Stimulated activated CD8-positive, alpha-beta memory T cell treated with anti-CD3 and anti-CD28 coated beads, Interleukin-12 subunit alpha, Interleukin-12 subunit beta, amount 100 ng/mL, for 4 hours (primary cell): ENCODE data around the gene EYS.

Experiments
- DNase-seq: peaks from one replicate; pipeline ENCODE4 v3.0.0-alpha.2; 2020; ENCODE audit warnings: low read depth

The EYS gene

GRCh38 chr6:65707126-65707826, at the start of gene EYS:
Gene EYS (minus strand): TSS chr6:65707226. CDS start chr6:65495410, 211,816 bp downstream.
- no peak for DNase-seq

DNA sequence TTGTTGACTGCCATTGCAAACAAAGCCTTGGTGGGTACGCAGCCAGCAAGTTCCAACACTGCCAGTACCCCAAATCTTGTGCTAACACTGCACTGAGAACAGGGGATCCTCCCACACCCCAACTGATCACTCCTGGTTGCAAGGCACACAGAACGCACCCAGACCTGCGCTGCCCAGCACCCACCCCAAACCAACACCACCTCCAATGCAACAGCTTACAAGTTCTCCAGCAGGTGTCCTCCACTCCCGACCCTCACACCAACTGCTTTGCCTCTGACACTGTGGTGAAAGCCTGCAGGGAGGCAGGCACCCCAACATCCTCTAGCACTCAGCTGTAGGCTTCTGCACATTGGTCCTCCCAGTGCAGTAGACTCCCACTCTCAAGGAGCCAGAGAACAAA, 39.3 kb upstream of the EYS start:
- no peak for DNase-seq

GRCh38 chr6:65745614-65746013, 38.6 kb upstream of the EYS start:
- DNase-seq: no peak

GRCh38 chr6:65728879-65729479, 22.0 kb upstream of the EYS start:
- no peak for DNase-seq

DNA sequence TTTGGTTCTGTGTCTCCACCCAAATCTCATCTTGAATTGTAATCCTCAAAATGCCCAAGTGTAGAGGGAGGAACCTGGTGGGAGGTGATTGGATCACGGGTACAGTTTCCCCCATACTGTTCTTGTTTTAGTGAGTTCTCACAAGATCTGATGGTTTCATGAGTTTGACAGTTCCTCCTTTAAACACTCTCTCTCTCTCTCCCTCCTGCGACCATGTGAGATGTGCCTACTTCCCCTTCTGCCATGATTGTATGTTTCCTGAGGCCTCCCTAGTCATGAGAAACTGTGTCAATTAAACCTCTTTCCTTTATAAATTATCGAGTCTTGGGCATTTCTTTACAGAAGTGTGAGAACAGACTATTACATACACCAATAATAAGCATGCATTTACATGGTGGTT, 12.1 kb upstream of the EYS start:
- DNase-seq: no peak

GRCh38 chr6:65711531-65711930, 4.5 kb upstream of the EYS start:
- DNase-seq: no peak

DNA sequence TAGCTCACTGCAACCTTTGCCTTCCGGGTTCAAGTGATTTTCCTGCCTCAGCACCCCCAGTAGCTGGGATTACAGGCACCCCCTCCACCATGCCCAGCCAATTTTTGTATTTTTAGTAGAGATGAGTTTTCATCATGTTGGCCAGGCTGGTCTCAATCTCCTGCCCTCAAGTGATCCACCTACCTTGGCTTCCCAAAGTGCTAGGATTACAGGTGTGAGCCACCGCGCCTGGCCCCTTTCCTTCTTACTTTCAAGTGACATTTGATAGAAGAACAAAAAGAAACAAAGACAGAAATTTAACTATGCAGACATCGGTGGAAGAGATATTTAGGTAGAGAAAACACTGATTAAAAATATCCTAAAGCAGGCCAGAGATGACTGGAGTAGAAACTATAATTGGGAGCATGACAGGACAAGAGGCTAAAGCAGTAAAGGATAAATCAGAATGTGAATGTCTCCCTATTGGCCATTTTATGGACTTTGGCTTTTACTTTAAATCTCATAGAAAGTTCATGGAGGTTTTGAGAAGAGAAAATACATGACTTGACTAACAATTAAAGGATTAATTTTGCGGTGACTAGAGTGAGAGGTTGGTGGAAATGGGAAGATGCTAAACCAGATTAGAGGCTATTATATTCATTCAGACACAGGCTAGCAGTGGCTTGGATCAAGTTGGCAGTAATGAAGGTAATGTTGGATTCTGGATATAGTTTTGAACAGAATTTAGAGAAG, 2.2 kb upstream of the EYS start:
- DNase-seq: no peak

GRCh38 chr6:65708162-65708561, 1.1 kb upstream of the EYS start:
- DNase-seq: no peak

DNA sequence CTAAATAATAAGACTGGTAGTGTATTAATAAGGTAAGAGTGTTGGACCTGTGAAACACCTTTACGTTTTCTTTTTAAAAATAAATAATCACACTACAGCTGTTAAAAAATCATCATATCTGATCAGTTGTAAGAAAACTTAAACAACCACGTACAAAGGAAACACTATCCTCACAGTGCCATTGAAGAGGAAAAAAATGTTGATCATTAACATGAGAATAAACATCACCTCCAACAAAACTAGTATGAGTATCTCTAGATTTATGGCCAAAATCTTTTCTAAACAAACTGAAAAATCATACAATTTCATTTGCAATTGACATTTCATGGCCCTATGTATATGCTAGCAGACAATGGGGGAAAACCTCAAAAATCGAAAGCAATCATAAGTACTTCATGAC, 590 bp downstream of the EYS start:
- DNase-seq: no peak

- DNase-seq: no peak
These were observed 5.7 kb downstream of the EYS start for GRCh38 chr6:65701325-65701724.

GRCh38 chr6:65700561-65700960, 6.5 kb downstream of the EYS start:
- DNase-seq: no peak

DNA sequence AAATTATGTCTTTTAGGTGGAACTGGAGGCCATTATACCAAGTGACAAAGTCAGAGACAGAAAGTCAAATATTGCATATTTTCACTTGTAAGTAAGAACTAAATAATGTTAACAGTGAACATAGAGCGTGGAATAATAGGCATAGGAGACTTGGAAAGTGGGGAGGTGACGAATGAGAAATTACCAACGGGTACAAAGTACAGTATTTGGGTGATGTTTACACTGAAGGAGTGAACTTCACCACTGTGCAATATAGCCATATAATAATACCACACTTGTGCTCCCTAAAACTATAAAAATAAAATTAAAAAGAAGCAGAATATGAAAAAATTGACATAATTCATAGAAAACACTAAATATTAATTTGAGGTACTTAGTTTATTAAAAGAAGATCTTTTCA, 14.9 kb downstream of the EYS start:
- DNase-seq: no peak

GRCh38 chr6:65680232-65680631, 26.8 kb downstream of the EYS start:
- DNase-seq: no peak

DNA sequence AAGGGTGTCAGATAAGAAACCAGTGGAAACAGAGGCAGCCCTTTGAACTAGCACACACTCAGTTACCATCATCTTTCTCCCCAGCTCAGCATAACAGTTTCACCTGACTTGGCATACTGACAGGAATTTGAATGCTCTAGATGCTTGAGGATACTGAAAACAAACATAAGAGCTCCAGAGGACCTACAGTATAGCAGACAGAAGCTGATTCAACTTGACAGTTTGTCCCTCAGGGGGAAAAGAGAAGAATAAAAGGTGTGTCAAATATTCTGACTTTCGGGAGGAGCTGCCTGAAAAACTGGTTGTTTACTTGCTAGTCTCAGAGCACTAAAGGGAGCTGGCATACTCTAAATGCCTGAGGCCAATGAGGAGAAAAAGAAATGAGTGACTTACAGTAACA, 35.1 kb downstream of the EYS start:
- DNase-seq: no peak

GRCh38 chr6:65667916-65668656, 38.9 kb downstream of the EYS start:
- no peak for DNase-seq

DNA sequence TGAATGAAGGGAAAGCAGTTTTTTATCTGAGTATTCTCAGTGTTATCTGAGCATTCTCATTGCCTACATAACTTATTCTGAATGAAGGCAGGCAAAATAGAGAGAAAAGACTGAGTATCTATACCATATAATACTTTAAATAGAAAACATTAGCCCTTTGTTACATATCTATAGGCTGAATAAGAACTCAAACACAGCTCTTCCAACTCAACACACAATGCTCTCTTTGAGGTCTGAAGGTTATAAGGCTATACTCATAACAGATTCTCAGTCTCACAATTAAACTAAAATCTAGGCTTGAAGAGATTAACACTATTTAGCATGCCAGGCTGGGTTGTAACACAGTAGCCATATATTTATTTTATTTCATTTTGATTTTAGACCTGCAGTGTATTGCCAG, 56.9 kb downstream of the EYS start:
- DNase-seq: no peak

DNA sequence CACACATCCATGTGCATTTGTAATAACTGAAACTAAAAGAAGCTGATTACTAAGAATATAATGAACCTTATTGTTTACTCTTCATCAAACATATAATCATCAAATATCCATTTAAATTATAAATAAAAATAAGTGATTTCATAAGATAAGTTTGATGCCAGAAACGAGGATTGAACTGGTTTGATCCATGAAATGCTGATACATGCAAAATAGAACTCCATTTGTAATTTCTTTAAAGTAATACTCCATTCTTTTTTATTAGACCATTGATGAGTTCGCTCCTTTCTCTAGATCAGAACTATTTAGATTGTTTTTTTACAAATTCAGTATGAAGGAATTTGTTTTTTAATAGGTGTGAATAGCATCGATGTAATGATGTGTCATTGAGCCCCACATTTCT, 57.6 kb downstream of the EYS start:
- no peak for DNase-seq

DNA sequence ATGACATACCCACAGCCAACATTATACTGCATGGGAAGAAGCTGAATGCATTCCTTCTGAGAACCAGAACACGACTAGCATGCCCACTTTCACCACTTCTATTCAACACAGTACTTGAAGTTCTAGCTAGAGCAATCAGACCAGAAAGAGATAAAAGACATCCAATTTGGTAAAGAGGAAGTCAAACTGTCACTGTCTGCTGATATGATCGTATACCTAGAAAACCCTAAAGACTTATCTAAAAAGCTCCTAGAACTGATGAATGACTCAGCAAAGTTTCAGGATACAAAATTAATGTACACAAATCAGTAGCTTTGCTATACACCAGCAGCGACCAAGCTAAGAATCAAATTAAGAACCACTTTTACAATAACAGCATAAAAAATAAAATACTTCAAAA, 60.5 kb downstream of the EYS start:
- DNase-seq: no peak

DNA sequence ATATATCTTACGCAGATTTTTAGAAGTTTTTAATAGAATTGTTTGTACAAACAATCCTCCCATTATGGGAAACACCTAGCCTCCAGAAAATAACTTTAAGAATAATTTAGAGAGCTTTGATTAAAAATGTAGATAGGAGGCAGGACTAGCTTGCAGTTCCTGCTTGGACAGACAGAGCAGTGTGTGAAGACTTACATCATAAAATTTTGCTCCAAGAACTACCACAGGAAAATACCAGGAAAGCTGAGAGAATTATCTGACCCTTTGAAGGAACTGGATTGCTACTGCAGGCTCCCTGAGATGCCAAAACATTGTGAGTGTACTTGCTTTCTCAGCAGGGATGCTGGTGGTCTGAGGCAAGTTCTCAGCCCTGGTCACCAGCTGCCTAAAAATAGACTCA, 64.2 kb downstream of the EYS start:
- DNase-seq: no peak

DNA sequence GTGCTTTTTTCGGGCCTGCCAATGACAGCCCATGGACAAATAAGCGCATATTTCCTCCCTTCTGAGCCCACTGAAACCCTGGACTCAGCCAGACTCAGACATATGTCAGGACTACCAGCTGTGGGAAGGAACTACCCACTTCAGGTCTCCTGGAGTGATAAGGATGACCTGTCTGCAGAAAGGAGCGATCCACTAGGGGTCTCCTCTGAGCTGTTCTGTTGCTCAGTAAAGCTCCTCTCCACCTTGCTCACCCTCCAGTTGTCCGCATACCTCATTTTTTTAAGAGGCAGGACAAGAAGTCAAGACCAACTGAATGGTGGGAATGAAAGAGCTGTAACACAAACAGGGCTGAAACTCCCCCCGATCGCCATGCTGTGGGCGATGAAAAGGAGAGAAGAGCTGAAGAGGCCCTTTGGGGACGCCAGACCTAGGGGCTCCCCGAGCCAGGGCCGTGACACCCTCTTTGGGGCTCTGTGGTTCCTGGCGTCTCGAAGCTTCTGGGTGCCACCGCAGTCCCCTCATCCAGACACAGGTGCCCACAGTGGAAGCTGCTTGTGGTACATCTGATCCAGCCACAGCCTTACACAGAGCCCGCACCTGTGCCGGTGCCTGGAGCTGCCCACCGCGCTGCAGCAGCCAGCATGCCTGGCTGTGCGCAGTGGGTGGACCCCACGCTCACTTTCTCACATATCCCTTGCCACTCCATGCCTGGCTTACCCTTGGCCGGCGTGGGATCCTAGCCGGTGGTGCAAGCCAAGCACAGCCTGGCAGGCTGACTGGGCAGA, 68.8 kb downstream of the EYS start:
- no peak for DNase-seq

- DNase-seq: no peak
These were observed 69.6 kb downstream of the EYS start for GRCh38 chr6:65637289-65638046.
